ENCODE measurements around the gene LPP. TPM values are rescaled to one million over a fixed set of nuclear protein-coding genes. Genes with fewer than 3 reads are reported as not detected.

LPP gene
- total RNA-seq, 3 donors from 2014 or later (not counting 1 experiment from before 2014, with no cell fraction given): 137 to 163 (median 149) TPM

- no peak overlapping the region for H3K27ac Mint-ChIP-seq
- ATAC-seq: no peak
- no peaks in the 10 kb centered on the region for H3K9me3 Mint-ChIP-seq
- intact Hi-C loops (cut with micrococcal nuclease): no loop called here
- peaks cover 28 to 30% of the 10 kb centered on the region in 2 donors for H3K4me1 Mint-ChIP-seq
- H3K27me3 Mint-ChIP-seq (ENCODE audit: low read depth in 2 of 2): no peaks in the 10 kb centered on the region
- TF ChIP-seq CTCF (IDR thresholded peaks at IDR 0.05): no peak
- H3K4me1 ChIP-seq (ENCODE audit: control insufficient read depth, insufficient read depth, low read length): peaks cover 4% of the 10 kb centered on the region
- no peak for DNase-seq
- no peaks in the 10 kb centered on the region for H3K36me3 Mint-ChIP-seq
- H3K36me3 ChIP-seq (ENCODE audit: control insufficient read depth, insufficient read depth, low read length): no peaks in the 10 kb centered on the region
- no peak overlapping the region for H3K4me3 ChIP-seq (ENCODE audit: low read length)
- no CpG with 5 or more reads among the region's 2 CpGs for WGBS (ENCODE audit: insufficient coverage)
- no peak overlapping the region for H3K27ac ChIP-seq (ENCODE audit: low read length)
- no peaks in the 10 kb centered on the region for H3K9me3 ChIP-seq (ENCODE audit: control insufficient read depth, insufficient read depth, low read length)
- H3K27me3 ChIP-seq (ENCODE audit: control insufficient read depth, insufficient read depth, low read length): no peaks in the 10 kb centered on the region
- H3K4me3 Mint-ChIP-seq: no peak overlapping the region
These were observed 508.8 kb downstream of the LPP start for GRCh38 chr3:188662795-188663194.

GRCh38 chr3:188663839-188664238 lies 509.9 kb downstream of the LPP start:
- H3K27me3 Mint-ChIP-seq (ENCODE audit: low read depth in 2 of 2): no peaks in the 10 kb centered on the region
- H3K27me3 ChIP-seq (ENCODE audit: control insufficient read depth, insufficient read depth, low read length): no peaks in the 10 kb centered on the region
- no peak for DNase-seq
- H3K27ac Mint-ChIP-seq: peak overlapping the region; percentile 25 to 75
- intact Hi-C loops (cut with micrococcal nuclease): no loop called here
- no peaks in the 10 kb centered on the region for H3K9me3 Mint-ChIP-seq
- peaks cover 4% of the 10 kb centered on the region for H3K4me1 ChIP-seq (ENCODE audit: control insufficient read depth, insufficient read depth, low read length)
- ATAC-seq: peak in 1 of 3 donors; percentile 48
- no peaks in the 10 kb centered on the region for H3K36me3 ChIP-seq (ENCODE audit: control insufficient read depth, insufficient read depth, low read length)
- 96% methylated on average over 5 of the region's 5 CpGs for WGBS (ENCODE audit: insufficient coverage)
- peaks cover 21 to 25% of the 10 kb centered on the region in 2 donors for H3K4me1 Mint-ChIP-seq
- no peak overlapping the region for H3K4me3 Mint-ChIP-seq
- H3K9me3 ChIP-seq (ENCODE audit: control insufficient read depth, insufficient read depth, low read length): no peaks in the 10 kb centered on the region
- H3K36me3 Mint-ChIP-seq: no peaks in the 10 kb centered on the region
- no peak for TF ChIP-seq CTCF (IDR thresholded peaks at IDR 0.05)
- no peak overlapping the region for H3K4me3 ChIP-seq (ENCODE audit: low read length)
- H3K27ac ChIP-seq (ENCODE audit: low read length): no peak overlapping the region

DNA sequence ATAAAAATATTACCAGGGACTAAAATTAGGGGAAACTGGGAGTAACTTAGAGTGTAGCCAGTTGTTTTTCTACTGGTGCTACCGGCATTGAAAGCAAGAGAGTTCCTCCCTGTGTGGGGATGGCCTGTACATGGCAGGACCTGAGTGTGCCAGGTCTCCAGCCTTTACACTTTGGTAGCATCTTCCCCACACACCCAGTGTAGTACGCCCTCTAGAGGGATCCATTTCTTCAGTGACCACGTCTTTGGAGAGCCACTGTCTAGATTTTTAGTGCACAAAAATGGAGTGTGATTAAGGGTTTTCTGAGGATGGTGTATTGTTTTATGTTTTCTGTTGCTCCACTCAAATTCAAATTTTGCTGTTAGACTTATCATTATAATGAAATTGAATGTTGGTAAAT lies 510.8 kb downstream of the LPP start:
- intact Hi-C loops (cut with micrococcal nuclease): no loop called here

More for the DNA sequence above, 510.8 kb downstream of the LPP start:
- WGBS (ENCODE audit: insufficient coverage): 83% methylated on average over 2 of the region's 3 CpGs
- H3K9me3 Mint-ChIP-seq: no peaks in the 10 kb centered on the region
- no peaks in the 10 kb centered on the region for H3K27me3 Mint-ChIP-seq (ENCODE audit: low read depth in 2 of 2)
- H3K27ac Mint-ChIP-seq: peak overlapping the region; percentile 25 to 75
- no peak overlapping the region for H3K27ac ChIP-seq (ENCODE audit: low read length)
- H3K4me1 ChIP-seq (ENCODE audit: control insufficient read depth, insufficient read depth, low read length): peaks cover 4% of the 10 kb centered on the region
- no peak overlapping the region for H3K4me3 Mint-ChIP-seq
- DNase-seq (peak in 1 of 2 donors; percentile 40), ATAC-seq (peak in 1 of 3 donors; percentile 46)
- no peaks in the 10 kb centered on the region for H3K9me3 ChIP-seq (ENCODE audit: control insufficient read depth, insufficient read depth, low read length)
- peaks cover 19 to 22% of the 10 kb centered on the region in 2 donors for H3K4me1 Mint-ChIP-seq
- H3K36me3 Mint-ChIP-seq: no peaks in the 10 kb centered on the region
- H3K4me3 ChIP-seq (ENCODE audit: low read length): no peak overlapping the region
- no peak for TF ChIP-seq CTCF (IDR thresholded peaks at IDR 0.05)
- H3K27me3 ChIP-seq (ENCODE audit: control insufficient read depth, insufficient read depth, low read length): no peaks in the 10 kb centered on the region
- H3K36me3 ChIP-seq (ENCODE audit: control insufficient read depth, insufficient read depth, low read length): no peaks in the 10 kb centered on the region
